ENCODE data around the gene OR6B3. TPM values are rescaled to one million over a fixed set of nuclear protein-coding genes. Genes with fewer than 3 reads are reported as not detected.
A peak's percentile ranks its signal among the peaks of the same experiment; 100 is the strongest.

OR6B3 gene
- total and polyA plus RNA-seq, 9 of the 15 experiments (the other 6 are each of a cell fraction or from before 2014, with no cell fraction given) = not detected

DNA sequence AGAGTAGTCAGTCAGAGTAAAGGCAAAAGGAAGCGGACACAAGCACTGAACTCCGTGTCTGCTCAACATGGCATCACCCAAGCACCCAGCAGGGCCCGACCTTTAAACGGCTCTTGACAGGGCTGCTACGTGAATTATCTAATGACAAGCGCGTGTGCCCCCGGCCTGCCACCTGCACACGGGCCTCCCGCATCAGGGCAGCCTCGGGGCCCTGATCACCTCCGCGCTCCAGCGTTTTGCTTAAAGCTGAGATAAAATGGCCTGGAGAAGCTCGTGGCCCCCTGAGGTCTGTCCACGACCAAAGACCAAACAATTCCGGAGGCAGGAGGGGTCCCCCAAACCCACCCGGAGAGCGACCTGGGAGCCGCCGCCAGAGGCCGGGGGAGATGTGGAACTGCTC lies 28.6 kb downstream of the OR6B3 start:
- Histone ChIP-seq H3K27ac (ENCODE audit: extremely low read depth, low read depth, low read length) (peak overlapping the region; percentile 79), H3K4me2 (ENCODE audit: insufficient read depth, low read length) (peak overlapping the region; percentile 94), H3K36me3 (ENCODE audit: control insufficient read depth, insufficient read depth, low read length) (peaks cover 30% of the 10 kb centered on the region), H3K4me3 (peak overlapping the region; percentile 91), H2AFZ (ENCODE audit: low read depth, low read length) (0 out of 2 replicates have a peak overlapping the region, but pooled peaks have one; percentile 15), H3K79me2 (ENCODE audit: control insufficient read depth, insufficient read depth, low read length) (peaks cover 54% of the 10 kb centered on the region), H3K9me1 (ENCODE audit: control insufficient read depth, insufficient read depth, low read length) (no peaks in the 10 kb centered on the region), H3K27me3 (ENCODE audit: control insufficient read depth in 2 of 2, insufficient read depth in 2 of 2, low read length in 2 of 2) (no peaks in the 10 kb centered on the region), H3K9me3 (replicated peaks; ENCODE audit: control insufficient read depth, insufficient read depth, low read depth, low read length) (no peaks in the 10 kb centered on the region), H3K9ac (ENCODE audit: insufficient read depth in 1 of 2, low read depth in 2 of 2, low read length in 2 of 2) (peak overlapping the region; percentile 87 to 95), H4K20me1 (replicated peaks; ENCODE audit: control insufficient read depth, insufficient read depth, low read length) (peaks cover 8% of the 10 kb centered on the region; the same call in 1 of the 2 replicates), H3K4me1 (replicated peaks in 1 of 2; ENCODE audit: control insufficient read depth in 2 of 2, insufficient read depth in 2 of 2, low read length in 2 of 2) (peaks cover 2 to 8% of the 10 kb centered on the region in 2 experiments; a peak in 3 of 5 replicates)
- CTCF ChIA-PET (ENCODE audit: low intra/inter-chr PET ratio) = no interaction called here
- ATAC-seq = peak; percentile 51
- intact Hi-C loops (cut with micrococcal nuclease) (no loop called here), in situ Hi-C loops (cut with MboI) (no loop called here)
- peak in 2 of 4 experiments; percentile 25 to 33 for DNase-seq (ENCODE audit: extremely low read depth in 1 of 4, low spot score in 3 of 4)
- FAIRE-seq = no peak
- POLR2A ChIA-PET = interaction anchor here (0.6 to 0.8 kb wide), 2 partner anchors 16 to 590 kb away, joined by 3 read pairs; no protein-coding TSS in a partner anchor
- TF ChIP-seq SIN3A (IDR thresholded peaks at IDR 0.05; ENCODE audit: borderline replicate concordance in 2 of 2, control insufficient read depth in 1 of 2, low read depth in 2 of 2, low read length in 2 of 2) = 0 out of 4 replicates have a peak, but pooled peaks have one; percentile 14 to 54
- peak; percentile 25 for TF ChIP-seq RBBP5 (IDR thresholded peaks at IDR 0.05; ENCODE audit: borderline replicate concordance, insufficient read depth, low read length, poor library complexity, severe bottlenecking)
- no peak for TF ChIP-seq TAF9B (IDR thresholded peaks at IDR 0.05; ENCODE audit: partially characterized antibody)
- BruUV-seq (replicated peaks) = no TSS peak
- WGBS (ENCODE audit: insufficient coverage, low coverage, missing lambda C conversion rate) = 0% methylated on average over 10 of the region's 22 CpGs

- H3K9ac ChIP-seq (ENCODE audit: insufficient read depth in 1 of 2, low read depth in 2 of 2, low read length in 2 of 2) = peak overlapping the region in 1 of 2 experiments; percentile 87; a peak in 2 of 4 replicates
- ChIA-PET POLR2A (no interaction called here), CTCF (ENCODE audit: low intra/inter-chr PET ratio) (no interaction called here)
- peak overlapping the region; percentile 94 for H3K4me2 ChIP-seq (ENCODE audit: insufficient read depth, low read length)
- no peaks in the 10 kb centered on the region for H3K27me3 ChIP-seq (ENCODE audit: control insufficient read depth in 2 of 2, insufficient read depth in 2 of 2, low read length in 2 of 2)
- H3K36me3 ChIP-seq (ENCODE audit: control insufficient read depth, insufficient read depth, low read length) = peaks cover 37% of the 10 kb centered on the region
- peaks cover 54% of the 10 kb centered on the region for H3K79me2 ChIP-seq (ENCODE audit: control insufficient read depth, insufficient read depth, low read length)
- DNase-seq (ENCODE audit: extremely low read depth in 1 of 4, low spot score in 3 of 4) (peak in 2 of 4 experiments; percentile 54 to 67), ATAC-seq (peak; percentile 69), FAIRE-seq (peak; percentile 74)
- BruUV-seq (replicated peaks) = TSS peak; percentile 50
- H3K9me3 ChIP-seq (replicated peaks; ENCODE audit: control insufficient read depth, insufficient read depth, low read depth, low read length) = no peaks in the 10 kb centered on the region
- intact Hi-C loops (cut with micrococcal nuclease) (no loop called here), in situ Hi-C loops (cut with MboI) (no loop called here)
- H3K4me3 ChIP-seq = peak overlapping the region; percentile 91
- no peak overlapping the region for H2AFZ ChIP-seq (ENCODE audit: low read depth, low read length)
- WGBS (ENCODE audit: insufficient coverage, low coverage, missing lambda C conversion rate) = 1% methylated on average over 9 of the region's 9 CpGs
- no peaks in the 10 kb centered on the region for H3K9me1 ChIP-seq (ENCODE audit: control insufficient read depth, insufficient read depth, low read length)
- H3K4me1 ChIP-seq (replicated peaks in 1 of 2; ENCODE audit: control insufficient read depth in 2 of 2, insufficient read depth in 2 of 2, low read length in 2 of 2) = peaks cover 2 to 8% of the 10 kb centered on the region in 2 experiments; a peak in 3 of 5 replicates
- peaks cover 8% of the 10 kb centered on the region; the same call in 1 of the 2 replicates for H4K20me1 ChIP-seq (replicated peaks; ENCODE audit: control insufficient read depth, insufficient read depth, low read length)
- H3K27ac ChIP-seq (ENCODE audit: extremely low read depth, low read depth, low read length) = peak overlapping the region; percentile 79; the same call in 2 of the 3 replicates
- TF ChIP-seq FOXK2 (conservative IDR thresholded peaks at IDR 0.05 in 1 of 2, IDR thresholded peaks at IDR 0.05 in 1 of 2; ENCODE audit: low read depth in 2 of 2) (peak; percentile 46 to 55; a peak in 2 of 4 replicates), SMARCA4 (IDR thresholded peaks at IDR 0.05) (peak; percentile 47; the same call in 1 of the 2 replicates), BDP1 (IDR thresholded peaks at IDR 0.05; ENCODE audit: insufficient read depth, insufficient read length) (no peak), TAF1 (IDR thresholded peaks at IDR 0.05; ENCODE audit: control insufficient read depth, extremely low read depth, insufficient read depth, low read length, severe bottlenecking) (no peak), SIN3A (IDR thresholded peaks at IDR 0.05; ENCODE audit: borderline replicate concordance in 2 of 2, control insufficient read depth in 1 of 2, low read depth in 2 of 2, low read length in 2 of 2) (peak in 1 of 2 experiments; percentile 37; a peak in 1 of 4 replicates), PCBP1 (IDR thresholded peaks at IDR 0.05; ENCODE audit: low read depth, low read length, poor library complexity, severe bottlenecking) (no peak), ZNF431 (CRISPR knock-in tag; IDR thresholded peaks at IDR 0.05) (no peak), CBX1 (IDR thresholded peaks at IDR 0.05; ENCODE audit: low read depth) (no peak), SNIP1 (IDR thresholded peaks at IDR 0.05; ENCODE audit: low read depth) (no peak), NRF1 (conservative IDR thresholded peaks at IDR 0.05 in 1 of 2, IDR thresholded peaks at IDR 0.05 in 1 of 2) (no peak)
- TF ChIP-seq, protein P1, sequence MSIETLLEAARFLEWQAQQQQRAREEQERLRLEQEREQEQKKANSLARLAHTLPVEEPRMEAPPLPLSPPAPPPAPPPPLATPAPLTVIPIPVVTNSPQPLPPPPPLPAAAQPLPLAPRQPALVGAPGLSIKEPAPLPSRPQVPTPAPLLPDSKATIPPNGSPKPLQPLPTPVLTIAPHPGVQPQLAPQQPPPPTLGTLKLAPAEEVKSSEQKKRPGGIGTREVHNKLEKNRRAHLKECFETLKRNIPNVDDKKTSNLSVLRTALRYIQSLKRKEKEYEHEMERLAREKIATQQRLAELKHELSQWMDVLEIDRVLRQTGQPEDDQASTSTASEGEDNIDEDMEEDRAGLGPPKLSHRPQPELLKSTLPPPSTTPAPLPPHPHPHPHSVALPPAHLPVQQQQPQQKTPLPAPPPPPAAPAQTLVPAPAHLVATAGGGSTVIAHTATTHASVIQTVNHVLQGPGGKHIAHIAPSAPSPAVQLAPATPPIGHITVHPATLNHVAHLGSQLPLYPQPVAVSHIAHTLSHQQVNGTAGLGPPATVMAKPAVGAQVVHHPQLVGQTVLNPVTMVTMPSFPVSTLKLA (conservative IDR thresholded peaks at IDR 0.05) = peak; percentile 56 to 64; a peak in 3 of 4 replicates
These were observed 29.5 kb downstream of the OR6B3 start for GRCh38 chr2:240023792-240024191.
